Esophagus mucosa (tissue), 1 donor: ENCODE data around the gene GET3. TPM values are rescaled to one million over a fixed set of nuclear protein-coding genes. Genes with fewer than 3 reads are reported as not detected.

Source experiments
- ATAC-seq: fragments of 200-7000 bp; cut with Tn5 transposase; one replicate; pipeline ENCODE4 v1.9.1; 2020
- total RNA-seq: library from RNA; stranded (reverse); gene quantifications from one replicate; pipeline ENCODE4 v1.2.4, GENCODE V29; 2023
- donor health status: DM: yes; HTN: yes; CAD: no.

Gene GET3
- total RNA-seq, 1 donor from 2014 or later: 60.9 TPM

GRCh38 chr19:12782174-12782423 lies 44.8 kb downstream of the GET3 start:
- ATAC-seq: peak; percentile 9

- ATAC-seq: peak; percentile 51
These were observed 45.4 kb downstream of the GET3 start for GRCh38 chr19:12782424-12783290.

GRCh38 chr19:12783291-12783848 lies 46.1 kb downstream of the GET3 start:
- no peak for ATAC-seq

- peak; percentile 63 for ATAC-seq
These were observed 46.6 kb downstream of the GET3 start for GRCh38 chr19:12783849-12784393.

- ATAC-seq: no peak
These were observed 47.1 kb downstream of the GET3 start for GRCh38 chr19:12784394-12784870.

GRCh38 chr19:12784871-12785430 lies 47.7 kb downstream of the GET3 start:
- ATAC-seq: no peak

- no peak for ATAC-seq
These were observed 48.2 kb downstream of the GET3 start for GRCh38 chr19:12785431-12786031.

- ATAC-seq: peak; percentile 27
These were observed 49.0 kb downstream of the GET3 start for GRCh38 chr19:12786141-12786870.

- no peak for ATAC-seq
These were observed 49.7 kb downstream of the GET3 start for GRCh38 chr19:12786952-12787351.

GRCh38 chr19:12787458-12787857 lies 50.2 kb downstream of the GET3 start:
- ATAC-seq: no peak

GRCh38 chr19:12788042-12788681 lies 50.9 kb downstream of the GET3 start:
- ATAC-seq: no peak

- ATAC-seq: no peak
These were observed 51.4 kb downstream of the GET3 start for GRCh38 chr19:12788682-12789097.

GRCh38 chr19:12789098-12789903 lies 52.0 kb downstream of the GET3 start:
- no peak for ATAC-seq

GRCh38 chr19:12789904-12790619 lies 52.8 kb downstream of the GET3 start:
- peak; percentile 52 for ATAC-seq

GRCh38 chr19:12790628-12791344 lies 53.5 kb downstream of the GET3 start:
- ATAC-seq: no peak

- peak; percentile 49 for ATAC-seq
These were observed 54.2 kb downstream of the GET3 start, which contains the start of gene JUNB for GRCh38 chr19:12791345-12792050. JUNB (plus strand) TSS chr19:12791486; CDS start chr19:12791772, 286 bp downstream.

- no peak for ATAC-seq
These were observed 55.0 kb downstream of the GET3 start for GRCh38 chr19:12792051-12792852.

- ATAC-seq: no peak
These were observed 55.6 kb downstream of the GET3 start for GRCh38 chr19:12792853-12793289.
